PC-9 (cell line): ENCODE data around the gene FJX1. TPM values are rescaled to one million over a fixed set of nuclear protein-coding genes. Genes with fewer than 3 reads are reported as not detected.

Experiments
- BruUV-seq: library from RNA; stranded (reverse); fragments of 400-500 nt; replicated peaks from 2 replicates; lab custom pipeline; 2021; lab: Mats Ljungman, UMichigan
- CTCF ChIA-PET: fragments of 300-600 bp; sonication (Branson Sonifier 250); formaldehyde crosslinking; loops from one replicate; lab custom pipeline; 2022; ENCODE audit warnings: antibody characterized with exemption; lab: Charles Lee
- POLR2A ChIA-PET: fragments of 300-600 bp; sonication (Branson Sonifier 250); formaldehyde crosslinking; loops from one replicate; lab custom pipeline; 2022; ENCODE audit warnings: antibody characterized with exemption; ENCODE audit not compliant: unreplicated experiment; lab: Charles Lee
- DNase-seq, 2 experiments: peaks; one replicate each; pipeline versions ENCODE4 v3.0.0 to v3.0.0-alpha.2; 2015 to 2022; ENCODE audit warnings: mixed read lengths in 1 of 2
- H2AFZ ChIP-seq: fragments of 200-600 bp; sonication (generic); 2 replicates; pipeline ENCODE4 v1.8.1; 2017; ENCODE audit warnings: antibody characterized with exemption
- H3F3A ChIP-seq: fragments of 200-600 bp; sonication (generic); 2 replicates; pipeline ENCODE4 v1.8.1; 2017; ENCODE audit warnings: antibody characterized with exemption, mild to moderate bottlenecking, low read depth; ENCODE audit not compliant: insufficient read depth
- H3K27ac ChIP-seq: fragments of 200-600 bp; sonication (generic); 2 replicates; pipeline ENCODE4 v1.6.1; 2016; ENCODE audit warnings: mixed run types
- H3K27me3 ChIP-seq: fragments of 200-600 bp; sonication (generic); 2 replicates; pipeline ENCODE4 v1.6.1; 2016; ENCODE audit warnings: low read depth, mixed run types; ENCODE audit not compliant: insufficient read depth
- H3K36me3 ChIP-seq: fragments of 200-600 bp; sonication (generic); 2 replicates; pipeline ENCODE4 v1.6.1; 2016; ENCODE audit warnings: low read depth, mixed run types
- H3K4me1 ChIP-seq: fragments of 200-600 bp; sonication (generic); replicated peaks from 2 replicates; pipeline ENCODE4 v1.6.1; 2016; ENCODE audit warnings: mixed run types; ENCODE audit not compliant: insufficient read depth
- H3K4me2 ChIP-seq: fragments of 200-600 bp; sonication (generic); 2 replicates; pipeline ENCODE4 v1.6.1; 2017; ENCODE audit warnings: mixed run types
- H3K4me3 ChIP-seq: fragments of 200-600 bp; sonication (generic); 2 replicates; pipeline ENCODE4 v1.6.1; 2016; ENCODE audit warnings: mixed run types
- H3K79me2 ChIP-seq: fragments of 200-600 bp; sonication (generic); 2 replicates; pipeline ENCODE4 v1.6.1; 2017; ENCODE audit warnings: low read depth, mixed run types
- H3K9me2 ChIP-seq: fragments of 200-600 bp; sonication (generic); 2 replicates; pipeline ENCODE4 v1.8.1; 2017; ENCODE audit warnings: mild to moderate bottlenecking; ENCODE audit not compliant: insufficient read depth
- H3K9me3 ChIP-seq: fragments of 200-600 bp; sonication (generic); 2 replicates; pipeline ENCODE4 v1.8.1; 2016; ENCODE audit warnings: low read depth; ENCODE audit not compliant: insufficient read depth
- H4K20me1 ChIP-seq: fragments of 200-600 bp; sonication (generic); 2 replicates; pipeline ENCODE4 v1.8.1; 2017; ENCODE audit not compliant: insufficient read depth
- CTCF ChIP-seq: fragments of 200-600 bp; sonication (generic); conservative IDR thresholded peaks from 2 replicates; pipeline ENCODE4 v1.6.1; 2017; ENCODE audit warnings: mixed run types, antibody characterized with exemption, mild to moderate bottlenecking, moderate library complexity
- EZH2 ChIP-seq: fragments of 200-600 bp; sonication (generic); IDR thresholded peaks from 2 replicates; pipeline ENCODE4 v1.8.0; 2017; ENCODE audit warnings: antibody characterized with exemption, low read depth
- intact Hi-C: fragments of 100-400 bp; cut with micrococcal nuclease; formaldehyde crosslinking; loops from one replicate; pipeline ENCODE4 v1.10.0; 2022; ENCODE audit not compliant: unreplicated experiment
- total RNA-seq: library from RNA; stranded (reverse); gene quantifications from 2 replicates; pipeline ENCODE4 v1.2.3, GENCODE V29; 2021

The FJX1 gene
- total RNA-seq, 1 experiment from 2014 or later, result 14.8 TPM

- intact Hi-C loops, result no loop called here
- H3K4me2 ChIP-seq, result no peak overlapping the region
- H4K20me1 ChIP-seq, result no peaks in the 10 kb centered on the region
- H3K79me2 ChIP-seq, result no peaks in the 10 kb centered on the region
- ChIA-PET POLR2A (interaction anchor here (0.5 to 0.7 kb wide), 2 partner anchors 213 to 802 kb away, joined by 3 read pairs; no protein-coding TSS in a partner anchor), CTCF (no interaction called here)
- no peaks in the 10 kb centered on the region for H3K27me3 ChIP-seq
- H2AFZ ChIP-seq, result no peak overlapping the region
- peak in 1 of 2 experiments; percentile 38 for DNase-seq
- BruUV-seq, result no TSS peak
- peaks cover 21% of the 10 kb centered on the region for H3K4me1 ChIP-seq
- TF ChIP-seq EZH2 (no peak), CTCF (no peak)
- peaks cover 3% of the 10 kb centered on the region; the same call in 1 of the 2 replicates for H3F3A ChIP-seq
- H3K9me3 ChIP-seq, result peaks cover 12% of the 10 kb centered on the region; the same call in 1 of the 2 replicates
- no peaks in the 10 kb centered on the region for H3K9me2 ChIP-seq
- H3K4me3 ChIP-seq, result no peak overlapping the region
- H3K36me3 ChIP-seq, result no peaks in the 10 kb centered on the region
- no peak overlapping the region for H3K27ac ChIP-seq
These were observed 35.1 kb upstream of the FJX1 start for GRCh38 chr11:35583126-35583525.

- Histone ChIP-seq H3K27me3 (no peaks in the 10 kb centered on the region), H3K36me3 (no peaks in the 10 kb centered on the region), H3K4me1 (peaks cover 21% of the 10 kb centered on the region), H4K20me1 (no peaks in the 10 kb centered on the region), H3K4me2 (0 out of 2 replicates have a peak overlapping the region, but pooled peaks have one; percentile 10), H3K4me3 (no peak overlapping the region), H3F3A (peaks cover 3% of the 10 kb centered on the region; the same call in 1 of the 2 replicates), H3K27ac (no peak overlapping the region), H3K9me2 (no peaks in the 10 kb centered on the region), H2AFZ (no peak overlapping the region), H3K79me2 (no peaks in the 10 kb centered on the region), H3K9me3 (peaks cover 12% of the 10 kb centered on the region; the same call in 1 of the 2 replicates)
- no TSS peak for BruUV-seq
- TF ChIP-seq EZH2, result no peak
- no peak for TF ChIP-seq CTCF
- ChIA-PET CTCF (interaction anchor here (0.5 kb wide), 1 partner anchor 34 kb away, joined by 3 read pairs; no protein-coding TSS in a partner anchor), POLR2A (interaction anchor here (0.7 kb wide), 1 partner anchor 212 kb away, joined by 3 read pairs; no protein-coding TSS in a partner anchor)
- intact Hi-C loops, result no loop called here
- no peak for DNase-seq
These were observed 34.4 kb upstream of the FJX1 start for GRCh38 chr11:35583843-35584242.

- H3K9me3 ChIP-seq, result peaks cover 12% of the 10 kb centered on the region; the same call in 1 of the 2 replicates
- DNase-seq, result peak in 1 of 2 experiments; percentile 54
- peaks cover 20% of the 10 kb centered on the region for H3K4me1 ChIP-seq
- H3K27ac ChIP-seq, result no peak overlapping the region
- no peak for TF ChIP-seq EZH2
- TF ChIP-seq CTCF, result no peak
- no TSS peak for BruUV-seq
- no peaks in the 10 kb centered on the region for H3K36me3 ChIP-seq
- ChIA-PET POLR2A (no interaction called here), CTCF (no interaction called here)
- 0 out of 2 replicates have a peak overlapping the region, but pooled peaks have one; percentile 10 for H3K4me2 ChIP-seq
- H2AFZ ChIP-seq, result no peak overlapping the region
- peaks cover 3% of the 10 kb centered on the region; the same call in 1 of the 2 replicates for H3F3A ChIP-seq
- intact Hi-C loops, result no loop called here
- no peaks in the 10 kb centered on the region for H4K20me1 ChIP-seq
- H3K4me3 ChIP-seq, result no peak overlapping the region
- no peaks in the 10 kb centered on the region for H3K27me3 ChIP-seq
- no peaks in the 10 kb centered on the region for H3K79me2 ChIP-seq
- H3K9me2 ChIP-seq, result no peaks in the 10 kb centered on the region
These were observed 33.9 kb upstream of the FJX1 start for GRCh38 chr11:35584321-35584720.
